Neural cell (in vitro differentiated cells): ENCODE measurements around the gene ST6GAL1.

Experiments
- CTCF ChIP-seq: fragments of 450-650 bp; IDR thresholded peaks from 2 replicates; pipeline ENCODE4 v1.5.1; 2014; ENCODE audit warnings: antibody characterized with exemption, mild to moderate bottlenecking, moderate library complexity; ENCODE audit not compliant: poor library complexity, severe bottlenecking
- EZH2 ChIP-seq: fragments of 200-600, 300-800 bp; shearing (Covaris generic), sonication (generic); IDR thresholded peaks from 2 replicates; pipeline ENCODE4 v1.6.1; 2014; ENCODE audit warnings: antibody characterized with exemption, low read length, borderline replicate concordance, mild to moderate bottlenecking; ENCODE audit not compliant: insufficient read depth, poor library complexity, severe bottlenecking
- MXI1 ChIP-seq: fragments of 450-650 bp; conservative IDR thresholded peaks from 2 replicates; pipeline ENCODE4 v1.6.1; 2014; ENCODE audit warnings: antibody characterized with exemption, mild to moderate bottlenecking; ENCODE audit not compliant: poor library complexity, severe bottlenecking
- POLR2AphosphoS5 ChIP-seq: IDR thresholded peaks from 2 replicates; pipeline ENCODE4 v1.6.1; 2012
- RAD21 ChIP-seq: fragments of 450-650 bp; conservative IDR thresholded peaks from 2 replicates; pipeline ENCODE4 v1.6.1; 2014; ENCODE audit warnings: antibody characterized with exemption, mild to moderate bottlenecking, moderate library complexity
- REST ChIP-seq: IDR thresholded peaks from 2 replicates; pipeline ENCODE4 v1.6.1; 2012; ENCODE audit warnings: borderline replicate concordance
- SMC3 ChIP-seq: fragments of 450-650 bp; conservative IDR thresholded peaks from 2 replicates; pipeline ENCODE4 v1.6.1; 2014; ENCODE audit warnings: antibody characterized with exemption, mild to moderate bottlenecking, moderate library complexity; ENCODE audit not compliant: poor library complexity
- TAF1 ChIP-seq: IDR thresholded peaks from 2 replicates; pipeline ENCODE4 v1.6.1; 2012; ENCODE audit warnings: low read depth

GRCh38 chr3:187088701-187089100 is 158.4 kb downstream of the ST6GAL1 start:
- no peak for TF ChIP-seq RAD21
- no peak for TF ChIP-seq CTCF
- no peak for TF ChIP-seq EZH2
- no peak for TF ChIP-seq SMC3
- no peak for TF ChIP-seq POLR2AphosphoS5
- no peak for TF ChIP-seq MXI1
- no peak for TF ChIP-seq TAF1
- no peak for TF ChIP-seq REST
